ENCODE data around the gene TMED3.
"Not testable (repeated sequence)": the region's sequence is repeated elsewhere in the genome, so short reads cannot be mapped to it uniquely, and the experiment has no call there.

The TMED3 gene

DNA sequence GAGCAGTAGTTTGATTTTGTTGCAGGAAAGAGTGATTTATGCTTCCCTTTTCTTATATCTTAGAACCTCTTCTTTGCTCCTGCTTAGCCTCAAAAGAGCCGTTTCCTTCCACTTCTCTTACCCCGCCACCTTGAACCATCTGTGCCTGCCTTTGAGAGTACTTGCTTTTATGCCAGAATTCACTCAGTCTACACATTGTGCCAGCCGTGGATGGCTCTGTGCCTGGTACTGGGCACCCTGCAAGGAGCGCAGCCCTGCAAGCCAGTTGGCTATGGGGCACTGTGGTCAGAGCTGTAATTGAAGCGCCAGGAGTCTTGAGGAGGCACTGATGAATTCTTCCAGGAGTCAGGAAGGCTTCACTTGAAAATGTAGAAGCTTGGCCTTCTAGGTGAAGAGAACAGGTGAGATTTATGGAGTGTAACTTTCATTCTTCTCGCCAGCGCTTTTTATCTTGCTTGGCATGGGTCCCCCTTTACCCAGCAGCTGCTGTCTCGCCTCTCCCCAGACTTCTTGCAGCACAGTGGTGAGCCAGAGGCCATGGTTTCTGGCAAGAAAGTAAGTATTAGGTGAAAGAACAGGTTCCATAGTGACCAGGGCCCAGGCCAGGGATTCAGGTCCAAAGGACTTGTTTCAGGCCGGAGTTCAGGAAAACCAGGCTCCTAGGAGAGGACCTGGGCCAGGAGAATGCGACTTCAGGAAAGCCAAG, 4.9 kb downstream of the TMED3 start:
- no peak for DNase-seq (ENCODE audit: low read depth in 2 of 3, low spot score in 1 of 3)

DNA sequence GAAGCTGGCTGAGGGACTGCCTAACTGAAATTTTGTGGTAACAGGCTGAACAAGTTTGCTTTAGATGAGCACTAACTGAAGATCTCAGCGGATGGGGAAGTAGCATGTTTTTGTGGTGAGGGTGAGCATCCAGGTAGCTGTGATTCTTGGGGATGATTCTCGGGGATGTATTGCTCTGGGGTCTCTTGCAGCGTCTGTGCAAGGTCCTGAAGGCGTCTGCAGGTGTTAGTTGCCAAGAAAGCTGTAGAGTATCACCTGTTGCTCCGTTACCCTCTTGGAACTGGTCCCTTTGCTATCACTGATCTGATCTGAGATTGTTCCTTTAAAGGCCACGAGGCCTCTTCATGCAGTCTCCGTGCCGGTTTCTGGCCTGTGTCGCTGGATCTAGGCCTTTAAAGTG, 6.0 kb downstream of the TMED3 start:
- DNase-seq (ENCODE audit: low read depth in 2 of 3, low spot score in 1 of 3): no peak

DNA sequence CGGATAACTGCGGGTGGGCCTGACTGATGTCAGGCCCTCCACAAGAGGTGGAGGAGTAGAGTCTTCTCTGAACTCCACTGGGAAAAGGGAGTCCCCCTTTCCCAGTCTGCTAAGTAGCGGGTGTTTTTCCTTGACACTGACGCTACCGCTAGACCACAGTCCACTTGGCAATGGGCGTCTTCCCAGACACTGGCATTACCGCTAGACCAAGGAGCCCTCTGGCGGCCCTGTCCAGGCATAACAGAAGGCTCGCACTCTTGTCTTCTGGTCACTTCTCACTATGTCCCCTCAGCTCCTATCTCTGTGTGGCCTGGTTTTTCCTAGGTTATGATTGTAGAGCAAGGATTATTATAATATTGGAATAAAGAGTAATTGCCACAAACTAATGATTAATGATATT, 9.1 kb downstream of the TMED3 start:
- DNase-seq (ENCODE audit: low read depth in 2 of 3, low spot score in 1 of 3): not testable (repeated sequence)

- no peak for DNase-seq (ENCODE audit: low read depth in 2 of 3, low spot score in 1 of 3)
These were observed 11.0 kb downstream of the TMED3 start for GRCh38 chr15:79321876-79322275.

DNA sequence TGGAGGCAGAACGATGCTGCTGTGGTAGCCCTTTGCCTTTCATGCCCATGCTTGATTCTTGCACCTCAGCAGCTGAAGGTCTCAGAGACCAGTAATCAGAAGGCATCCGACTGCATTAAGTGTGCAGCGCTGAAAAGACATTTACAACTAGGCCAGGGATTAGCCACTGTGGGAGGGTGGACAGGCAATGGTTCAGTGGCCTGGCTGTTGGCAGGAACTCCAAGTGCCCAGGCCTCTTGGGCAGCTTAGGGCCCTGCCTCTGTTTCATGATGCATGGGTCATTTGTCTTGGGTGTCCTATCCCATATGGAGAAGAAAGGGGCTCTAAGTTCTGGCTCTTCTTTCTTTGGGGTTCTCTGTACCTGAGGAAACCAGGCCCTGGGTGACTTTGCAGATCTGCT, 11.4 kb downstream of the TMED3 start:
- DNase-seq (ENCODE audit: low read depth in 2 of 3, low spot score in 1 of 3): no peak

DNA sequence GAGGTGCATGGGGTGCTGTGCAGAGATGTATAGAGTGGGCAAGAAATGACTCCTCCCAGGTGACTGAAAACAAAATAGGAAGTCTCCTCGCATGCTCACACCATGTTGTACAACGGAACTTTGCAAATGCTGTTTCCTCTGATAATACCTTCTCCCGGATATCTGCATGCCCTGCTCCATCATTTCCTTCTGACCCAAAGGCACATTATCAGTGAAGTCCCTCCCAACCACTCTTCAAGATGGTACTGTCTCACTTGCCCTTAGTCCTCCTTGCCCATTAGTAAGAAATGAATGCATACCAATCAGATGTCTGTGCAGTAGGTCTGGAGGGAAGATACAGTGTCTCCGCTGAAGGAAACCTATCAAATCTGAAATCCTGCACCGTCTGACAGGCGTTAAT, 12.0 kb downstream of the TMED3 start:
- DNase-seq (ENCODE audit: low read depth in 2 of 3, low spot score in 1 of 3): no peak

DNA sequence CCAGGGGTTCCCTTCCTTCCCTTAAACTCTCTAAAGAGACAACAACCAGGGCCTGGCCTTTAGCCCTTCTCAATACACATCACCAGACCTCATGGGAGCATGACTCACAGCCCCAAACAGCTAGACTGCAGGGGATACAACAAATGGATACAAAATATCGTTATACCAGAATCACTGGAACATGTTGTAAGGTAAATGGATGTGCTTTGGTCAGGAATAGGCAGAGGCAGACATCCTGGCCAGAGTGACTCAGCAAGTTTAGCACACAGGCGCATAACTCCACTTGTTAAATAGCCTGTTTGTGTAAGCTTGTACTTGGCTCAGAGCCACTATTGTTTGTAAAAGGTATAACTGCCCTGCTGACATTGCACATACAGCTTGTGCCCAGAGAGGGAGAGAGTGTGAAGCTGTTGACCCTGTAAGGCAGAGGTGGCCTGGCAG, 18.3 kb downstream of the TMED3 start:
- DNase-seq (ENCODE audit: low read depth in 2 of 3, low spot score in 1 of 3): no peak

DNA sequence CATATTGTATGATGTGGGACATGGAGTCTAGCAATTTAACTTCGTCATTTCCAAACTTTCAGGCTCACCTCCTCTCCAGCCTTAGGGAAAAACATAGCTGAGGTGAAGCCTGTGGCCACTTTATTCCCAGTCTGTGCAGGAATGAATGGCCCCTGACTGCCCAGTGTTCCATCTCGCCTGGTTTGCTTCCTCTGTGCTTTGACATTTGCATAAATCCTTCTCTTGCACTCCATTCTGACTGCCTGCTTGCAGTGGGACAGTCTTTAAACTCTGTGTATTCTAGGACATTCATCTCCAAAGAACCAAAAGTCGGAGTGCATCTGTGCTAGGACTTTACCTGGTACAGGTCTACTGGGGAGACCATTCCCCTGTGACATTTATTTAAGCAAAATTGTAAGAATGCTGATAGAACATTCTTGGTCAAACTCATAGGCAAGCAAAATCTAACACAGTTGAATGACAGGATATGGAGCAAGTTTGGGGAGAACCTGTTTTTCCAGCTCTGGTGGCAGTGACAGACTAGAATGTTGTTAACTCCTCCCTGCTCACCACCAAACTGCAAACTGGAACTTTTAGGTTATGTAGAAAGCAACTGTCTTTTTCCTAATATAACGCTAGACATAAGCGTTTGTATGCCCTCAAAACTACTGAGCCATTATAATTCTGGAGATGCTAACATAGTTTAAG, 22.1 kb downstream of the TMED3 start:
- DNase-seq (ENCODE audit: low read depth in 2 of 3, low spot score in 1 of 3): no peak

DNA sequence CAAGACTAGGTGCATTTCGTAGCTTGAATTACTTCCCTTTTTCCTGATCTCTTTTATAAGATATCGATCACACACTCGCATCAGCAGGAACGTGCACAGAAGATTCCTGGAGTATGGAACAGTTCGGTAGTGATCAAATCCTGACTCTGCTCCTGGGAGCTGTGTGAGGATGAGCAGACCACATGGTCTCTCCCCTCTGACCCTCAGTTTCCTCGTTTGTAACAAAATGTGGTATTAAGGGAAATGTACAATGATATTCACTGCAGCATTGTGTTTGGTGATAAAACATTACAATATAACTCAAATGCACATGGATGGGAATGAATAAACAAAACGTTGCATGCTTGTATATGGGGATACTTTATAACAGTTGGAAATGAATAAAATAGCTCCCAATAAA, 26.7 kb downstream of the TMED3 start:
- DNase-seq (ENCODE audit: low read depth in 2 of 3, low spot score in 1 of 3): no peak

- DNase-seq (ENCODE audit: low read depth in 2 of 3, low spot score in 1 of 3): peak in 1 of 3 donors; percentile 15
These were observed 28.8 kb downstream of the TMED3 start for GRCh38 chr15:79339588-79340314.

DNA sequence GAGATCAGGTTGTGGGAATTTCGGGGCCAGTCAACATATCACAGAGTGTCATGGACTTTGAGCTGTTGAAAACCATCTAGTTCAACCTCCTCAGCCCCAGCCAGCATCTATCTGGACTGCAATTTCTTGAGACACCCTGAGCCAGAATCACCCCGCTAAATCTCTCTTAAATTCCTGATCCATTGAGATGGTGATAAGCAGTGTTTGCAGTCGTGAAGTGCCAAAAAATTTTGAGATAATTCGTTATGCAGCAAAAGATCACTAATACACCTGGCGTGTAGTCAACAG, 29.3 kb downstream of the TMED3 start:
- no peak for DNase-seq (ENCODE audit: low read depth in 2 of 3, low spot score in 1 of 3)

- DNase-seq (ENCODE audit: low read depth in 2 of 3, low spot score in 1 of 3): no peak
These were observed 30.5 kb downstream of the TMED3 start for GRCh38 chr15:79341396-79341795.

DNA sequence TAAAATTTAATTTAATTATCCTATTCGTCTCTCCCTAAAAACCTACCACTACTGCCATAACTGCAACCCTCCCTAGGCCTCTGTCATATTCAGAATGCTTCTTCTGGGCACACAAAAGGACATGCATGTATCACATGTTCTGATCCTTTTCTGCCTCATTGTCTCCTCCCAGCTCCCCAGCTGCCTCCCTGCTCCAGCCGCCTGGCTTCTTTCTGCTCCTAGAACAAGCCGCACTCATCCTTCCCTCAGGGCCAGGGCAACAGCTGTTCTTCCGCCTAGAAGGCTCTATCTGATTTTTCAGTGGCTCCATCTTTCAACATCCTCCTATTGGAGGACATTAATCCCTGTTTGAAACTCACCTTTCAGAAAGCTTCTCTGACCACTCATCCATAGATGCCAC, 38.6 kb downstream of the TMED3 start:
- no peak for DNase-seq (ENCODE audit: low read depth in 2 of 3, low spot score in 1 of 3)

- no peak for DNase-seq (ENCODE audit: low read depth in 2 of 3, low spot score in 1 of 3)
These were observed 41.3 kb downstream of the TMED3 start for GRCh38 chr15:79352206-79352605.

GRCh38 chr15:79357566-79357965, 46.7 kb downstream of the TMED3 start:
- no peak for DNase-seq (ENCODE audit: low read depth in 2 of 3, low spot score in 1 of 3)

DNA sequence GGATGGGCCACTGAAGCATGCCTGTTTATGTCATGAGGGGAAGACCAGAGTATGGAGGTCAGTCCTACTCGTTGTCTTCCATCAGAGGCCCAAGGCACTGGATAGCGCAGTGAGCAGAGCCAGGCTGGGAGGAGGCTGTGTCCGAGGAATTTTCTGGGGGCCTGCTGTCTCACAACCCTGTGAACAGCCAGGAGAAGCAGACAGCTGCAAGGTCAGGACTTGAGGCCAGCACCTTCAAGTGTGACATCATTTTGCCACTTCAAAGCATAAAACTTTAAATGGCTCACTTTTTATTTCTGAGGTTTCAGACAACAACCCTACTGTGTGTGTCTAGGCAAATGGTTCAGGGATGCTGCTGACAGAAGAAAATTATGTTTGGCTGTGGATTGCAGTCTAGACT, 47.2 kb downstream of the TMED3 start:
- no peak for DNase-seq (ENCODE audit: low read depth in 2 of 3, low spot score in 1 of 3)

DNA sequence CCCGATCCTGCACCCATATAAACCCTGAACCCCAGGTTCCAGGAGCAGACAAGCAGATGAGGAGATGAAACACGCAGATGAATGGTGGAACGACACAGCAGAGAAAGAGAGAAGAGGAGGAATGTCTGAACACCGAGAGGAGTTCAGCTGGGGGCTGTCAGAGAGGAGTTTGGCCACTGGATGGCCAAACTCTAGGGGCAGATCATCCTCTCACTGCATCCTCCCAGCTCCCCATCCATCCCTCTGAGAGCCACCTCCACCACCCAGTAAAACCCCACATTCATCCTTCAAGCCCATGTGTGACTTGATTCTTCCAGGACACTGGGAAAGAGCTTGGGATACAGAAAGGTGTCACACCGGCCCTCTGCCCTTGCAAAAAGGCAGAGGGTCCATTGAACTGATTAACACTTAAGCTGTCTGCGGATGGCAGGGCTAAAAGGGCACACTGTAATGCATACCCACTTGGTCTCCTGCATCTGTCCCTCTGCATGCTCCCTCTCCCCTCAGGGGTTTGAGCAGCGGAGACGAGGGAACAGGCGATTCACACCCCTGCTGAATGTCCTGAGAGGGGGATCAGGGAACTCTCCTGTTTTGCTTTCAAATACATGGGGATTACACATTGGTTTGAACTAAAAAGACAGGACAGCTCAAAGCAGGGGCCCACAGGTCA, 53.8 kb downstream of the TMED3 start:
- DNase-seq (ENCODE audit: low read depth in 2 of 3, low spot score in 1 of 3): no peak

DNA sequence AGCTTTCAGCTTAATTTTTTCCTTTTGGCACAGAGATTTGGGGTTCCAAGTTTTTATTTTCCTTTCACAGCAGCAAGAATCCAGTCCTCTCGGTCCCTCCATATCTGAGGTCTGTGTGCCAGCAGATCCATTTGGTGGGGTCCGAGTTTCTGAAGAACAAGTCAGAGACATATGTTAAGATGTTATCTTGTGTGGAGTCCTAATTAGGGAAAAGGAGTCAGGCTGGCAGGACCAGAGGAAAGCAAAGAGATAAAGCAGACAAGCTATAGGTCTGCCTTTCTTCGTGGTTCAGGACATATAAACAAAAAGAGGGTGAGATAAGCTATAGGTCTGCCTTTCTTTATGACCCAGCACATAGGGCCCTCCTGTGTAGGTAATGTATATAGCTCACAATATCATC, 54.9 kb downstream of the TMED3 start:
- DNase-seq (ENCODE audit: low read depth in 2 of 3, low spot score in 1 of 3): no peak

- DNase-seq (ENCODE audit: low read depth in 2 of 3, low spot score in 1 of 3): no peak
These were observed 55.8 kb downstream of the TMED3 start for GRCh38 chr15:79366691-79367090.

DNA sequence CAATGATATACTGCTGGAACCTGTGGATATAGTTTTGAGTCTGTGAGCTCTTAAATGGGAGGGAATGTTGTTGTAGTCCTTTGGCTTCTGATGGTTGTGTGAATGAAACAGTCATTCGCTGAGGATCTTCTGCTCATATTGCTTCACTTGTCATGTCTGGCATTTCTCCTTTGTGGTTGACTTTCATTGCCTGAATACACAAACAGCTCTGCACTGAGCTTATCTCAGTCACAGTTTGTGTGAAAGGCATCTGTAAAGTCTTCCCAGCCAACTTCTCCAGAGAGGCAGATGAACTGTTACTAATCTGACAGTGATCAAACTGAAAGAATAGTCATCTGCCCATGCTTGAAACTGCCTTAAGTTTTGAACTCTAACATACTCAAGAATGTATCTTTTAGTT, 59.8 kb downstream of the TMED3 start:
- DNase-seq (ENCODE audit: low read depth in 2 of 3, low spot score in 1 of 3): no peak

GRCh38 chr15:79371591-79371990, 60.7 kb downstream of the TMED3 start:
- no peak for DNase-seq (ENCODE audit: low read depth in 2 of 3, low spot score in 1 of 3)

DNA sequence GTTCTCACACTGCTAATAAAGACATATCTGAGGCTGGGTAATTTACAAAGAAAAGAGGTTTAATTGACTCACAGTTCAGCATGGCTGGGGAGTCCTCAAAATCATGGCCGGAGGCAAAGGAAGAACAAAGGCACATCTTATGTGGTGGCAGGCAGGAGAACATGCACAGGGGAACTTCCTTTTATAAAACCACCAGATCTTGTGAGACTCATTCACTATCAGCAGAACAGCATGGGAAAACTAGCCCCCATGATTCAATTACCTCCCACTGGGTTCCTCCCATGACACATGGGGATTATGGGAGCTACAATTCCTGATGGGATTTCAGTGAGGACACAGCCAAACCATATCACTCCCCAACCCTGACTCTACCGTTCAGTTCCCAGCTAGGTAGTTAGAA, 61.5 kb downstream of the TMED3 start:
- DNase-seq (ENCODE audit: low read depth in 2 of 3, low spot score in 1 of 3): no peak
